Keratinocyte (primary cell): Measurements from ENCODE around the gene ESM1.

Experiments used
- CTCF ChIP-seq, 3 experiments: IDR thresholded peaks in 1 of 3; conservative IDR thresholded peaks in 1 of 3; optimal IDR thresholded peaks in 1 of 3; 2 replicates in 2 of 3; 3 replicates in 1 of 3; pipeline versions ENCODE3 to v1.5.1; 2011; ENCODE audit warnings: low read length in 3 of 3, mild to moderate bottlenecking in 3 of 3, moderate library complexity in 2 of 3, control low read depth in 1 of 3, inconsistent platforms in 1 of 3; ENCODE audit not compliant: insufficient read depth in 2 of 3; ENCODE audit errors: extremely low read depth in 1 of 3
- EZH2 ChIP-seq: IDR thresholded peaks from one replicate; pipeline ENCODE4 v1.6.1; 2012; ENCODE audit warnings: inconsistent platforms, mild to moderate bottlenecking, low read length, moderate library complexity

- TF ChIP-seq CTCF (optimal IDR thresholded peaks at IDR 0.05 in 1 of 3, IDR thresholded peaks at IDR 0.05 in 1 of 3, conservative IDR thresholded peaks at IDR 0.05 in 1 of 3; ENCODE audit: extremely low read depth in 1 of 3, insufficient read depth in 2 of 3, low read length in 3 of 3) (no peak), EZH2 (no peak)
Observed at GRCh38 chr5:55033568-55033967, 48.2 kb upstream of the ESM1 start.
